GM13976 (cell line): ENCODE measurements around the gene ATP5MG.

ENCODE experiments used
- DNase-seq: peaks from one replicate; pipeline ENCODE4 v3.0.0; 2012; ENCODE audit warnings: low spot score
- CTCF ChIP-seq: IDR thresholded peaks from 2 replicates; pipeline ENCODE4 v1.5.1; 2012; ENCODE audit warnings: borderline replicate concordance, mild to moderate bottlenecking; ENCODE audit not compliant: insufficient read depth; ENCODE audit errors: extremely low read depth, missing control alignments, control extremely low read depth
- in situ Hi-C: fragments of 300-500 bp; cut with MboI; formaldehyde crosslinking; loops from one replicate; pipeline ENCODE4 v1.12.0; 2022; ENCODE audit warnings: low sequenced_read_pairs, mixed read lengths, inconsistent platforms; ENCODE audit not compliant: unreplicated experiment

Gene ATP5MG

GRCh38 chr11:118401151-118401879 is at the start of gene ATP5MG:
Gene ATP5MG, plus strand, starts transcription at chr11:118401606. Its CDS starts 60 bp downstream, at chr11:118401666.
- TF ChIP-seq CTCF, result no peak
- peak; percentile 89 for DNase-seq
- in situ Hi-C loops, result no loop called here

GRCh38 chr11:118353084-118353710 is 48.2 kb upstream of the ATP5MG start:
- peak; percentile 21 for TF ChIP-seq CTCF
- in situ Hi-C loops, result loop anchor here (10.0 kb wide), 1 partner anchor 168 kb away; no protein-coding TSS in a partner anchor
- DNase-seq, result peak; percentile 37

GRCh38 chr11:118358071-118358470 is 43.3 kb upstream of the ATP5MG start:
- no peak for TF ChIP-seq CTCF
- in situ Hi-C loops, result loop anchor here (10.0 kb wide), 1 partner anchor 173 kb away; no protein-coding TSS in a partner anchor

GRCh38 chr11:118359295-118359958 is 42.0 kb upstream of the ATP5MG start, which contains the start of gene UBE4A:
Gene UBE4A, plus strand, starts transcription at chr11:118359600. Its CDS starts 5,481 bp downstream, at chr11:118365081.
- in situ Hi-C loops, result loop anchor here (10.0 kb wide), 1 partner anchor 175 kb away; no protein-coding TSS in a partner anchor
- peak; percentile 88 for DNase-seq
- no peak for TF ChIP-seq CTCF

More at GRCh38 chr11:118358071-118358470, 43.3 kb upstream of the ATP5MG start:
- no peak for DNase-seq

GRCh38 chr11:118364956-118365615 is 36.3 kb upstream of the ATP5MG start:
- in situ Hi-C loops, result no loop called here
- TF ChIP-seq CTCF, result no peak
- no peak for DNase-seq

- no peak for TF ChIP-seq CTCF
- in situ Hi-C loops, result no loop called here
- no peak for DNase-seq
Measured at GRCh38 chr11:118366287-118366686, 35.1 kb upstream of the ATP5MG start.
